Measurements from ENCODE around the gene EPS15. TPM values are rescaled to one million over a fixed set of nuclear protein-coding genes. Genes with fewer than 3 reads are reported as not detected.

The EPS15 gene
- total and polyA plus RNA-seq, 9 of the 15 experiments (the other 6 are each of a cell fraction or from before 2014, with no cell fraction given): 23.1 to 69.0 (median 41.7) TPM

DNA sequence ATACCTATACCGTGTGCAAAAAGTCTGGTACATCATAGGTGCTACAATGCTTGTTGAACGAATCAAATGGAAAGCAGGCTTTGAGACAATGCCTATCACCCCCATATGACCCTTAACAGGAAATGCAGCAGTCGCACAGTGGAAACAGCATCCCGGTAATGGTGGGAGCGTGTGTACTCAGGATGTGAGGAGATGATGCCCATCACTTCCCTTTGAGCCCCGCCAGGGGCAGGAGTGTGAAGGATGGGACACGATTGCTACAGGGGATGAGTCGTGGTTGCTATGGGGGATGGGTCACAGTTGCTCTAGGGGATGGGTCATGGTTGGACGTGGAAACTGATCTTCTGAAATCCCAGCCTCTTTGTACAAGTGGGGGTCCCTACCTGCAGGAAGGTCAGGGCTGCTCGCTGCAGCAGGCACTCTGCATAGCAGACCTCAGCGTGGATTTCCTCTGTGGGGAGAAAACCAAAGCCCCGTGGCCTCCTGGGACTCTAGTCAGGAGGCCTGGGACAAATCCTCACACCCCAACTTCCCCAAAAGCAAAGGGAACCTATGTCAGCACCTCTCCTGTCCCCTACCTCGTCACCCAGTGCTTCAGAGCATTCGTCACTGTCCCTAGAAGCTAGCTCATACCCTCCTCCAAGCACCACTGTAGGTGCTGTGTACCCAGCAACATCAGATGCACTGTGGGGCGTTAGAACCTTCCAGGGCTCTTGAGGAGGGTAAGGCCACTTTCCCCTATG, 208.0 kb downstream of the EPS15 start:
- ATAC-seq: 0 out of 3 replicates have a peak, but pooled peaks have one; percentile 9
- intact Hi-C loops (cut with micrococcal nuclease): no loop called here
- POLR2A ChIA-PET: interaction anchor here (1.0 to 1.1 kb wide), 2 partner anchors 14 to 15 kb away, joined by 3 to 4 read pairs; no protein-coding TSS in a partner anchor

More for the DNA sequence above, 208.0 kb downstream of the EPS15 start:
- H3K4me3 ChIP-seq: no peak overlapping the region
- H3K9ac ChIP-seq (ENCODE audit: insufficient read depth in 1 of 2, low read depth in 2 of 2, low read length in 2 of 2): peak overlapping the region in 1 of 2 experiments; percentile 19; a peak in 1 of 4 replicates
- peaks cover 12 to 23% of the 10 kb centered on the region in 2 experiments; a peak in 4 of 5 replicates for H3K4me1 ChIP-seq (replicated peaks in 1 of 2; ENCODE audit: control insufficient read depth in 2 of 2, insufficient read depth in 2 of 2, low read length in 2 of 2)
- WGBS (ENCODE audit: insufficient coverage, low coverage, missing lambda C conversion rate): 30% methylated on average over 15 of the region's 15 CpGs
- in situ Hi-C loops (cut with MboI): no loop called here
- H3K36me3 ChIP-seq (ENCODE audit: control insufficient read depth, insufficient read depth, low read length): no peaks in the 10 kb centered on the region
- DNase-seq (ENCODE audit: extremely low read depth in 1 of 4, low spot score in 3 of 4) (peak in 2 of 4 experiments; percentile 40 to 42), FAIRE-seq (no peak)
- H3K79me2 ChIP-seq (ENCODE audit: control insufficient read depth, insufficient read depth, low read length): no peaks in the 10 kb centered on the region
- CTCF ChIA-PET (ENCODE audit: low intra/inter-chr PET ratio): no interaction called here
- BruUV-seq (replicated peaks): no TSS peak
- no peaks in the 10 kb centered on the region for H3K27me3 ChIP-seq (ENCODE audit: control insufficient read depth in 2 of 2, insufficient read depth in 2 of 2, low read length in 2 of 2)
- no peak overlapping the region for H3K4me2 ChIP-seq (ENCODE audit: insufficient read depth, low read length)
- H4K20me1 ChIP-seq (replicated peaks; ENCODE audit: control insufficient read depth, insufficient read depth, low read length): no peaks in the 10 kb centered on the region
- H3K9me3 ChIP-seq (replicated peaks; ENCODE audit: control insufficient read depth, insufficient read depth, low read depth, low read length): no peaks in the 10 kb centered on the region; the same call in 1 of the 2 replicates
- H3K9me1 ChIP-seq (ENCODE audit: control insufficient read depth, insufficient read depth, low read length): no peaks in the 10 kb centered on the region
- no peak for TF ChIP-seq BRF1 (IDR thresholded peaks at IDR 0.05; ENCODE audit: borderline replicate concordance, extremely low read depth, insufficient read length)
- TF ChIP-seq CHD2 (IDR thresholded peaks at IDR 0.05; ENCODE audit: low read depth, low read length): 0 out of 2 replicates have a peak, but pooled peaks have one; percentile 12
- 0 out of 2 replicates have a peak, but pooled peaks have one; percentile 25 for TF ChIP-seq JUND (IDR thresholded peaks at IDR 0.05; ENCODE audit: borderline replicate concordance, low read depth, low read length)
- no peak for TF ChIP-seq JUND (tag; IDR thresholded peaks at IDR 0.05; ENCODE audit: borderline replicate concordance, low read depth, low read length)
- TF ChIP-seq RAD21 (CRISPR knock-in tag; conservative IDR thresholded peaks at IDR 0.05 in 1 of 2, IDR thresholded peaks at IDR 0.05 in 1 of 2): 0 out of 4 replicates have a peak, but pooled peaks of 1 of the 2 experiments have one; percentile 10
- TF ChIP-seq, protein P1, sequence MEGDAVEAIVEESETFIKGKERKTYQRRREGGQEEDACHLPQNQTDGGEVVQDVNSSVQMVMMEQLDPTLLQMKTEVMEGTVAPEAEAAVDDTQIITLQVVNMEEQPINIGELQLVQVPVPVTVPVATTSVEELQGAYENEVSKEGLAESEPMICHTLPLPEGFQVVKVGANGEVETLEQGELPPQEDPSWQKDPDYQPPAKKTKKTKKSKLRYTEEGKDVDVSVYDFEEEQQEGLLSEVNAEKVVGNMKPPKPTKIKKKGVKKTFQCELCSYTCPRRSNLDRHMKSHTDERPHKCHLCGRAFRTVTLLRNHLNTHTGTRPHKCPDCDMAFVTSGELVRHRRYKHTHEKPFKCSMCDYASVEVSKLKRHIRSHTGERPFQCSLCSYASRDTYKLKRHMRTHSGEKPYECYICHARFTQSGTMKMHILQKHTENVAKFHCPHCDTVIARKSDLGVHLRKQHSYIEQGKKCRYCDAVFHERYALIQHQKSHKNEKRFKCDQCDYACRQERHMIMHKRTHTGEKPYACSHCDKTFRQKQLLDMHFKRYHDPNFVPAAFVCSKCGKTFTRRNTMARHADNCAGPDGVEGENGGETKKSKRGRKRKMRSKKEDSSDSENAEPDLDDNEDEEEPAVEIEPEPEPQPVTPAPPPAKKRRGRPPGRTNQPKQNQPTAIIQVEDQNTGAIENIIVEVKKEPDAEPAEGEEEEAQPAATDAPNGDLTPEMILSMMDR (IDR thresholded peaks at IDR 0.05 in 2 of 3, conservative IDR thresholded peaks at IDR 0.05 in 1 of 3; ENCODE audit: insufficient read depth in 2 of 3, low read depth in 1 of 3, low read length in 3 of 3): peak; percentile 8 to 26 (median 24); a peak in 2 of 6 replicates
- peak; percentile 38; the same call in 1 of the 2 replicates for TF ChIP-seq CTBP1 (IDR thresholded peaks at IDR 0.05; ENCODE audit: borderline replicate concordance)
- no peak for TF ChIP-seq PHTF2 (CRISPR knock-in tag; IDR thresholded peaks at IDR 0.05)
- H2AFZ ChIP-seq (ENCODE audit: low read depth, low read length): no peak overlapping the region; the same call in 1 of the 2 replicates
- H3K27ac ChIP-seq (ENCODE audit: extremely low read depth, low read depth, low read length): no peak overlapping the region

Data from K562 (cell line).